Kidney (tissue), 14 donors: ENCODE data around the gene MAN1B1. TPM values are rescaled to one million over a fixed set of nuclear protein-coding genes. Genes with fewer than 3 reads are reported as not detected.

ENCODE experiments used
- DNase-seq, 5 donors: peaks; one replicate each; pipeline ENCODE4 v3.0.0-alpha.2; 2013 to 2020
- FAIRE-seq: peaks from 2 replicates; lab custom pipeline; 2012; peaks lifted over from hg19 to GRCh38; lab: Jason Lieb, UNC
- H3K27ac ChIP-seq, 2 donors: one replicate each; pipeline ENCODE4 v1.7.0; 2013; ENCODE audit warnings: low read depth in 2 of 2, low read length in 2 of 2, inconsistent platforms in 1 of 2
- H3K27me3 ChIP-seq: one replicate; pipeline ENCODE4 v1.7.1; 2013; ENCODE audit warnings: low read length, inconsistent platforms; ENCODE audit not compliant: control insufficient read depth, insufficient read depth
- H3K36me3 ChIP-seq, 3 donors: one replicate each; pipeline versions ENCODE4 v1.7.0 to v1.7.1; 2013; ENCODE audit warnings: low read length in 3 of 3, control low read depth in 1 of 3, inconsistent platforms in 1 of 3; ENCODE audit not compliant: insufficient read depth in 3 of 3, control insufficient read depth in 2 of 3
- H3K4me1 ChIP-seq, 3 donors: one replicate each; pipeline versions ENCODE4 v1.7.0 to v1.7.1; 2013; ENCODE audit warnings: low read length in 3 of 3, inconsistent platforms in 1 of 3, low read depth in 1 of 3; ENCODE audit not compliant: control insufficient read depth in 2 of 3, insufficient read depth in 2 of 3
- H3K4me3 ChIP-seq, 3 donors: one replicate each; pipeline versions ENCODE4 v1.7.0 to v1.8.1; 2013; ENCODE audit warnings: low read length in 3 of 3, control low read depth in 1 of 3, inconsistent platforms in 1 of 3
- H3K9ac ChIP-seq, 3 donors: one replicate each; pipeline versions ENCODE4 v1.7.0 to v1.7.1; 2013; ENCODE audit warnings: low read length in 3 of 3, control low read depth in 1 of 3, inconsistent platforms in 1 of 3
- H3K9me3 ChIP-seq, 3 donors: one replicate each; pipeline versions ENCODE4 v1.7.0 to v1.7.1; 2013; ENCODE audit warnings: low read length in 3 of 3, control low read depth in 1 of 3, inconsistent platforms in 1 of 3; ENCODE audit not compliant: control insufficient read depth in 2 of 3, insufficient read depth in 1 of 3
- intact Hi-C: fragments of 100-400 bp; cut with DNase I; formaldehyde crosslinking; loops from one replicate; pipeline ENCODE4 v1.11.1; 2022
- polyA plus RNA-seq: library from polyadenylated mRNA; stranded (reverse); fragments of 350-450 nt; fragmentation: Illumina TruSeq; extraction: RNeasy Lipid Tissue Mini Kit (QIAGEN cat#74804); gene quantifications from one replicate; pipeline ENCODE4 v1.2.3, GENCODE V29; 2014; ENCODE audit warnings: low read depth, low replicate concordance; ENCODE audit not compliant: insufficient read depth
- total RNA-seq: library from RNA; stranded (reverse); fragmentation: NEBNext Ultra II Directional; extraction: Animal tissue kit (Norgen Biotek cat#: 25700); gene quantifications from one replicate; pipeline ENCODE4 v1.2.1, GENCODE V29; 2021
- TF ChIP-seq, protein P1 (sequence below): IDR thresholded peaks from 3 replicates; pipeline ENCODE4 v1.5.1; 2012; ENCODE audit warnings: mild to moderate bottlenecking, moderate library complexity, borderline replicate concordance; ENCODE audit not compliant: insufficient read depth; ENCODE audit errors: extremely low read depth
- donor health status: control.
- donor health status: control.
- donor health status: control.
- donor health status: control.
- donor health status: control.
- donor health status: DM: yes; HTN: yes; CAD: no.
- donor health status: Normal renal cell carcinoma (clear cell type).

The MAN1B1 gene
- total and polyA plus RNA-seq, 2 donors from 2014 or later, result 57.3 to 63.2 TPM

DNA sequence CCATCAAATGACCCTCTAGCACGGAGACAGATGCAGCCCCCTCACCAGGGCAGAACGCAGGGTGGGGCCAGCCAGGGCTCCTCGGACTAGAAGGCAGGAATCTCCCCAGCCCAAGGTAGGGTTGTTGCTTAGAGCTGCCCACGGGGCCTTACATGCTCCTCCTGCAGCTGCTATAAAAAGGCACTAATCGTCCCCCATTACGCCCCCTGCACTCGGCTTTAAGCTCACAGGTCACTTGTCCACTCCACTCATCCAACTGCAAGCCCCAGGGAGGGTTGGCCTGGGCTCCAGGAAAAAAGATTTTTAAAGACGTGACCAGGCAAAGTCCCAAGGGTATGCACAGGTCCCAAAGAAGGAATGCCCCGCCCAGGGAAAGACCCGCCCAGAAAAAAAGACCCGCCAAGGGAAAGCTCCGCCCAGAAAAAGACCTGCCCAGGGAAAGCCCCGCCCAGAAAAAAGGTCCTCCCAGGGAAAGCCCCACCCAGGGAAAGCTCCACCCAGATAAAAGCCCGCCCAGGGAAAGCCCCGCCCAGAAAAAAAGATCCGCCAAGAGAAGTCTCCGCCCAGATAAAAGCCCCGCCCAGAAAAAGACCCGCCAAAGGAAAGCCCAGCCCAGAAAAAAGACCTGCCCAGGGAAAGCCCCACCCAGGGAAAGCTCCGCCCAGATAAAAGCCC is 63.3 kb downstream of the MAN1B1 start:
- no peak for FAIRE-seq
- intact Hi-C loops, result no loop called here
- no peaks in the 10 kb centered on the region for H3K4me1 ChIP-seq

DNA sequence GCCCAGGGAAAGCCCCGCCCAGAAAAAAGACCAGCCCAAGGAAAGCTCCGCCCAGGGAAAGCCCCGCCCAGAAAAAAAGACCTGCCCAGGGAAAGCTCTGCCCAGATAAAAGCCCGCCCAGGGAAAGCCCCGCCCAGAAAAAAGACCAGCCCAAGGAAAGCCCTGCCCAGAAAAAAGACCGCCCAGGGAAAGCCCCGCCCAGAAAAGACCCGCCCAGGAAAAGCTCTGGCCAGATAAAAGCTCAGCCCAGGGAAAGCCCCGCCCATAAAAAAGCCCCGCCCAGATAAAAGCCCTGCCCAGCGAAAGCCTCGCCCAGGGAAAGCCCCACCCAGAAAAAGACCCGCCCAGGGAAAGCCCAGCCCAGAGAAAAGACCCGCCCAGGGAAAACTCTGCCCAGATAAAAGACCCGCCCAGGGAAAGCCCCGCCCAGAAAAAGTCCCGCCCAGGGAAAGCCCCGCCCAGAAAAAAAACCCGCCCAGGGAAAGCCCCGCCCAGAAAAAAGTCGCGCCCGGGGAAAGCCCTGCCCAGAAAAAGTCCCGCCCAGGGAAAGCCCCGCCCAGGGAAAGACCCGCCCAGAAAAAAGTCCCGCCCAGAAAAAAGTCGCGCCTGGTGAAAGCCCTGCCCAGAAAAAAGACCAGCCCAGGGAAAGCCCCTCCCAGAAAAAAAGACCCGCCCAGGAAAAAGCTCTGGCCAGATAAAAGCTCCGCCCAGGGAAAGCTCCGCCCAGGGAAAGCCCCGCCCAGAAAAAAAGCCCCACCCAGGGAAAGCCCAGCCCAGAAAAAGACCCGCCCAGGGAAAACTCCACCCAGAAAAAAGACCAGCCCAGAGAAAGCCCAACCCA is 64.1 kb downstream of the MAN1B1 start:
- H3K4me3 ChIP-seq, result no peak overlapping the region
- H3K27me3 ChIP-seq, result peaks cover 10% of the 10 kb centered on the region
- H3K36me3 ChIP-seq, result no peaks in the 10 kb centered on the region
- no peak for FAIRE-seq
- peaks cover 0 to 6% (median 0%) of the 10 kb centered on the region in 3 donors for H3K9me3 ChIP-seq
- TF ChIP-seq, protein P1, sequence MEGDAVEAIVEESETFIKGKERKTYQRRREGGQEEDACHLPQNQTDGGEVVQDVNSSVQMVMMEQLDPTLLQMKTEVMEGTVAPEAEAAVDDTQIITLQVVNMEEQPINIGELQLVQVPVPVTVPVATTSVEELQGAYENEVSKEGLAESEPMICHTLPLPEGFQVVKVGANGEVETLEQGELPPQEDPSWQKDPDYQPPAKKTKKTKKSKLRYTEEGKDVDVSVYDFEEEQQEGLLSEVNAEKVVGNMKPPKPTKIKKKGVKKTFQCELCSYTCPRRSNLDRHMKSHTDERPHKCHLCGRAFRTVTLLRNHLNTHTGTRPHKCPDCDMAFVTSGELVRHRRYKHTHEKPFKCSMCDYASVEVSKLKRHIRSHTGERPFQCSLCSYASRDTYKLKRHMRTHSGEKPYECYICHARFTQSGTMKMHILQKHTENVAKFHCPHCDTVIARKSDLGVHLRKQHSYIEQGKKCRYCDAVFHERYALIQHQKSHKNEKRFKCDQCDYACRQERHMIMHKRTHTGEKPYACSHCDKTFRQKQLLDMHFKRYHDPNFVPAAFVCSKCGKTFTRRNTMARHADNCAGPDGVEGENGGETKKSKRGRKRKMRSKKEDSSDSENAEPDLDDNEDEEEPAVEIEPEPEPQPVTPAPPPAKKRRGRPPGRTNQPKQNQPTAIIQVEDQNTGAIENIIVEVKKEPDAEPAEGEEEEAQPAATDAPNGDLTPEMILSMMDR, result no peak
- no peak for DNase-seq
- intact Hi-C loops, result no loop called here
- no peaks in the 10 kb centered on the region for H3K4me1 ChIP-seq
- H3K9ac ChIP-seq, result no peak overlapping the region
- no peak overlapping the region for H3K27ac ChIP-seq

More for the DNA sequence above, 63.3 kb downstream of the MAN1B1 start:
- Histone ChIP-seq H3K27me3 (peaks cover 10% of the 10 kb centered on the region), H3K27ac (no peak overlapping the region), H3K4me3 (no peak overlapping the region), H3K36me3 (no peaks in the 10 kb centered on the region), H3K9ac (no peak overlapping the region), H3K9me3 (peaks cover 0 to 6% (median 0%) of the 10 kb centered on the region in 3 donors)
- DNase-seq, result no peak
- TF ChIP-seq, protein P1, result no peak

DNA sequence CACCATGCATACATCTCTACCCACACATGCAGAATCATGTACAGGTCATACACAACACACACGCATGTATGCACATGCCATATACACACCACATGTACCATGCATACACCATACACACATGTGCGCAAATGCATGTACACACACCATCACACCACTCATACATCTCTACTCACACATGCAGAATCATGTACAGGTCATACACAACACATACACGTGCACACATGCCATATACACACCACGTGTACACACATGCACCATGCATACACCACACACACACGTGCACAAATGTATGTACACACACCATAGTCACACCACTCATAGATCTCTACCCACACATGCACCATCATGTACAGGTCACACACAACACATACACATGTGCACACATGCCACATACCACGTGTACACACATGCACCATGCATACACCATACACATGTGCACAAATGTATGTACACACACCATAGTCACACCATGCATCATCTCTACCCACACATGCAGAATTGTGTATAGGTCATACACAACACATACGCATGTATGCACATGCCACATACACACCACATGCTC is 66.1 kb downstream of the MAN1B1 start:
- H3K4me1 ChIP-seq, result peaks cover 0 to 2% (median 0%) of the 10 kb centered on the region in 3 donors
- no peak overlapping the region for H3K27ac ChIP-seq
- H3K36me3 ChIP-seq, result no peaks in the 10 kb centered on the region
- peaks cover 11% of the 10 kb centered on the region for H3K27me3 ChIP-seq
- H3K9ac ChIP-seq, result no peak overlapping the region
- H3K9me3 ChIP-seq, result peaks cover 0 to 6% (median 0%) of the 10 kb centered on the region in 3 donors
- TF ChIP-seq, protein P1, result no peak
- intact Hi-C loops, result no loop called here
- FAIRE-seq, result no peak
- H3K4me3 ChIP-seq, result no peak overlapping the region
- no peak for DNase-seq
